T-helper 1 cell treated with Interleukin-12 subunit alpha and Interleukin-12 subunit beta and Interleukin-4 antibody, amounts not matched to agents 30 μg/mL and 1 μg/mL, for 36 hours (primary cell): ENCODE data around the gene PHF13.
"Not testable (repeated sequence)": the region's sequence is repeated elsewhere in the genome, so short reads cannot be mapped to it uniquely, and the experiment has no call there.

ENCODE experiments used
- H3K27ac Mint-ChIP-seq: one replicate; pipeline ENCODE4 v1.8.0; 2021; ENCODE audit warnings: mild to moderate bottlenecking, mixed read lengths
- H3K27me3 Mint-ChIP-seq: one replicate; pipeline ENCODE4 v1.8.0; 2021; ENCODE audit warnings: low read depth, mixed read lengths
- H3K36me3 Mint-ChIP-seq: one replicate; pipeline ENCODE4 v1.8.0; 2021; ENCODE audit warnings: low read depth, mixed read lengths
- H3K4me1 Mint-ChIP-seq: one replicate; pipeline ENCODE4 v1.8.0; 2021; ENCODE audit warnings: low read depth, mixed read lengths
- H3K4me3 Mint-ChIP-seq: one replicate; pipeline ENCODE4 v1.8.0; 2021; ENCODE audit warnings: mild to moderate bottlenecking, moderate library complexity, mixed read lengths
- H3K9me3 Mint-ChIP-seq: one replicate; pipeline ENCODE4 v1.8.0; 2021; ENCODE audit warnings: mixed read lengths

Gene PHF13

DNA sequence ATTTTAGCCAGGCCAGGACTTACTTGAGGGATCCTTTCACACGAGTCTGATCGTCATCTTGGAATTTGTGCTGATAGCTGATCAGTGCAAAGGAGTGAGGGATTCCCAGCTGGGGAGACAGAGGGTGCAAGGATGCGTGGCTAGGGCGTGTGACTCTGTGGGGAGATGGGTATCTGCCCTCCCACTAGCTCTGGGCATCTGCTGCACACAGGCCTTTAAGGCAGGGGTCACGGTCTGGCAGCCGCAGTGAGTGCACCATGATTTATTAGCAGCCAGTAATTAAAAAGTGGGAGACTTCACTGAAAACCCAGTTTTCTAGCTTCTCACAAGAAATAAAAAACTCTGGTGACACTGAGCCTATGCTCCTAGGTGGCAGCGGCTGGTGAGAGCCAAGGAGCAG, 31.5 kb downstream of the PHF13 start:
- no peak overlapping the region for H3K27ac Mint-ChIP-seq
- no peaks in the 10 kb centered on the region for H3K27me3 Mint-ChIP-seq
- H3K4me3 Mint-ChIP-seq, result no peak overlapping the region
- no peaks in the 10 kb centered on the region for H3K4me1 Mint-ChIP-seq
- H3K9me3 Mint-ChIP-seq, result no peaks in the 10 kb centered on the region
- H3K36me3 Mint-ChIP-seq, result peaks cover 12% of the 10 kb centered on the region

DNA sequence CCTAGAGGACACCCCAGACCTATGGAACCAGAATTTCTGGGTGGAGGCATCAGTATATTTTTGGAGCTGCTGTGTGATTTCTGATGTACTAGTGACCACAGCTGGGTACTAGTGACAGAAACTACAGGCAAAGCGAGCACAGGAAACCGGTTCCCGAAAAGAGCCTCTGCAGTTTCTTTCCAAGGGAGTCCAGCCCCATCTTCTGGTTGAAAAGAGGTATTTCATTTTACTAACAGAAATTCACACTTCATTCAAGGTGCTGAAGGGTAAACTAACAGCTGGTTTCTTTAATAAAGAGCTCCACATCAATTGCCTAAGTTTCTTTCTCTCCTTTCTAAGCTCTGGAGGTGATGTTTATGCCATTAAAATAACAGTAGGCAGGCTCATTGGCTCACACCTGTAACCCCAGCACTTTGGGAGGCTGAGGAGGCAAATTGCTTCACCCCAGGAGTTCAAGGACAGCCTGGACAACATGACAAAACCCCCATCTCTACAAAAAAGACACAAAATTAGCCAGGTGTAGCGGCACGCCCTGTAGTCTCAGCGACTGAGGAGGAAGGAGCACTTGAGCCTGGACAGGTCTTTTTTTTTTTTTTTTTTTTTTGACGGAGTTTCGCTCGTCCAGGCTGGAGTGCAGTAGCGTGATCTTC, 33.1 kb downstream of the PHF13 start:
- H3K4me1 Mint-ChIP-seq, result no peaks in the 10 kb centered on the region
- no peaks in the 10 kb centered on the region for H3K9me3 Mint-ChIP-seq
- H3K36me3 Mint-ChIP-seq, result peaks cover 11% of the 10 kb centered on the region
- H3K27me3 Mint-ChIP-seq, result no peaks in the 10 kb centered on the region
- no peak overlapping the region for H3K27ac Mint-ChIP-seq
- no peak overlapping the region for H3K4me3 Mint-ChIP-seq

DNA sequence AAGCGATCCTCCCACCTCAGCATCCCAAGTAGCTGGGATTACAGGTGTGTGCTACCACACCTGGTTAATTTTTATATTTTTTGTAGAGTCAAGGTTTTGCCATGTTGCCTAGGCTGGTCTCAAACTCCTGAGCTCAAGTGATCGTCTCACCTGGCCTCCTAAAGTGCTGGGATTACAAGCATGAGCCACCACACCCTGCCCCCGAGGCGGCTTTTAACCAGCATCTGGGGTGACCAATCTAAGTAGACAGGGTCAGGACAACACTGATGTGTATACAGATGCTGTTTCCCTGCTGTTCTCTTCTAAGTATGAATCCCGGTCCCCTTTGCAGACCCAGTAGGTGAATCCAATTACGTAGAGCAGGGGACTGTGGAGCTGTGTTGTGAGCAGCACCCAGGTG, 35.0 kb downstream of the PHF13 start:
- Mint-ChIP-seq H3K4me1 (no peaks in the 10 kb centered on the region), H3K4me3 (no peak overlapping the region), H3K27ac (no peak overlapping the region), H3K27me3 (no peaks in the 10 kb centered on the region), H3K9me3 (no peaks in the 10 kb centered on the region), H3K36me3 (peaks cover 5% of the 10 kb centered on the region)

DNA sequence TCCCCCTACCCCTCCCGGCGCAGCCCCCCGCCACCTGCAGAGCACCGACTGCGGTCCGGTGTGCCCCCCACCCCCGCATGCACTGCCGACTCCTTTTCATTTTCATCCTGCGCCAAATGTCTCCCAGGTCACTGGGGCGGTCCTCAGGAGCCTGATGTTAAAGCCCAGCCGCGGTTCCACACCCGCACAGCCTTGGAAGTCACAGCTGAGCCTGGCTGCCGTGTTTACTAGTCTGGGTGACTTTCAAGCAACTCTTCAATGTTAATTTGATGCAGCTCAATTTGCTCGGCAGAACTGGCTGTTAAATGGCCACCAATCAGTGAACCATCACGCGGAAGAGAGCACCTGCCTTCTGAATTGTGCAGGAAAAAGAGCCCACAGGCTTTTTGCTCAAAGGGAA, 38.4 kb downstream of the PHF13 start:
- Mint-ChIP-seq H3K27me3 (no peaks in the 10 kb centered on the region), H3K4me1 (no peaks in the 10 kb centered on the region), H3K4me3 (no peak overlapping the region), H3K9me3 (no peaks in the 10 kb centered on the region), H3K27ac (no peak overlapping the region), H3K36me3 (peaks cover 4% of the 10 kb centered on the region)

DNA sequence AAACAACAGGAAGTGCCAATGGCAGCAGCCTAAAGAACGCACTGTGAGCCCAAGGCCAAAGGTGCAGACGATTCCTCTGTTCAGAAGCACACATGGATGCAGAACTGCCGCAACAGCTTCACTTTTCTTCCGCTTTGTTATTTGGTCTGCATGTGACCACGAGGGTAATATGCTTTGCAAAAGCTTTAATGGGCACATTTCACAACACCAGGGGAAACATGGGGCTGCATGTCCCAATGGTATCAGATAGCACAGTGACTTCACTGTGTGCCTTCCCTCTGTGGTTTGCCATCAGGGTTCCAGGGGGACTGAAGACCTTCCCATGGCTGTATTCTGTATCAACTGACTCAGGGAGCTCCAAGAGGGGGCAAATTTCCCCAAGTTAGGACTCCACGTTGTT, 39.5 kb downstream of the PHF13 start:
- Mint-ChIP-seq H3K27ac (no peak overlapping the region), H3K27me3 (no peaks in the 10 kb centered on the region), H3K9me3 (no peaks in the 10 kb centered on the region), H3K4me1 (no peaks in the 10 kb centered on the region), H3K4me3 (no peak overlapping the region), H3K36me3 (peaks cover 5% of the 10 kb centered on the region)

DNA sequence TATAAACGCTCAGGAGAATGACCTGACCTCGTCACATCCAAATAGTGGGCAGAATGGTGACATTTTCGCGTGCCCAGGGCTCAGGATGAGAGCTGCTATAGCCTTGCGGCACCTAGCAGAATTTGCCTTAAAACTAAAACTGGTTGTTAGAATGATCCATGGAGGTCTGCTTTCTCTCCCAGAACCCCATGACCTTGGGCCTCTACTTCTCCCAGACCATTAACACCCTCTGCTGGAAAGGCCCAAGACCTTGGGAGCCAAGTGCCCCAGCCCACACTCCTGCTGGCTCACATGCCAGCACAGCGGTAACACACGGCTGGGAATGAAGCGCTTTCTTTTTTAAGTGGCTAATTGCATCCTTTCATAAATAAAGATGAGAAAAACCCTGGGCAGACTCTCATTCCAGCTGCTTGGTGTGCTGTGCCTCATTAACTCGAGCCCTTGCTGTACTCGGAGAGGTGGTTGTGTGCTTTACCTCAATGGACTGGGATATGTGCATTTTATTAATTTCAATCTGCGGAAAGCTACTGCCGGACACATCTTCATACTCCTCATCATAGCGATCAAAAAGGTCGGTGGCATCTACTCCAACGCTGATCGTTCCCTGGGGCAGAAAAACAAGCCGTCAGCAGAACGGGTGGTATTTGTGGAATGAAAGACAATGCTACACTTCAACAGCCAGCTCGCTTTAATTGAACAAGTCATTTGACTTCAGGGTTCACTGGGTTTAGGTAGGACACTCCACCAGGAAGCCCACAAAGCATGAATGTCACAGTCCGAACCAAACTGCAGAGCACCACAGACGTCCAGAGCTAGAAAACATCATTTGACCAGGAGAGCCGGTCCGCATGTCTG, 40.1 kb downstream of the PHF13 start:
- no peaks in the 10 kb centered on the region for H3K9me3 Mint-ChIP-seq
- no peaks in the 10 kb centered on the region for H3K4me1 Mint-ChIP-seq
- no peaks in the 10 kb centered on the region for H3K27me3 Mint-ChIP-seq
- no peak overlapping the region for H3K4me3 Mint-ChIP-seq
- H3K36me3 Mint-ChIP-seq, result peaks cover 5% of the 10 kb centered on the region
- no peak overlapping the region for H3K27ac Mint-ChIP-seq

DNA sequence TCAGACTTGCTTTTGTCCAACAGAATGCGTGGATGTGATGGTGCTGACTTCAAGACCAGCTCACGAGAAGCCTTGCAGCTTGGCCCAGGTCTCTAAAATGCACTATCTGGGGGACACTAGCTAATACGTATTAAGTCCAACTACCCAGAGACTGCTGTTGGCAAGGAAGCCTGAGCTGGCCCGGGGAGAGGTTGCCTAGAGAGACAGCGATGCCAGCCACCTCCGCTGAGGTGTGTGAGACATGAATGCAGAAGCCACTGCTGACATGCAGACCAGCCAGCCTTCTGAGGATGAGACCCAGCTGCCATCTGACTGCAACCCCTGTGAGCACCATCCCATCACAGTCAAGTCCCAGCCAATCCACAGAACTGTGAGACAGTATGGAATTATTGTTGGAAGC, 43.6 kb downstream of the PHF13 start:
- Mint-ChIP-seq H3K36me3 (peaks cover 5% of the 10 kb centered on the region), H3K27me3 (no peaks in the 10 kb centered on the region), H3K4me3 (no peak overlapping the region), H3K9me3 (no peaks in the 10 kb centered on the region), H3K27ac (no peak overlapping the region), H3K4me1 (no peaks in the 10 kb centered on the region)

DNA sequence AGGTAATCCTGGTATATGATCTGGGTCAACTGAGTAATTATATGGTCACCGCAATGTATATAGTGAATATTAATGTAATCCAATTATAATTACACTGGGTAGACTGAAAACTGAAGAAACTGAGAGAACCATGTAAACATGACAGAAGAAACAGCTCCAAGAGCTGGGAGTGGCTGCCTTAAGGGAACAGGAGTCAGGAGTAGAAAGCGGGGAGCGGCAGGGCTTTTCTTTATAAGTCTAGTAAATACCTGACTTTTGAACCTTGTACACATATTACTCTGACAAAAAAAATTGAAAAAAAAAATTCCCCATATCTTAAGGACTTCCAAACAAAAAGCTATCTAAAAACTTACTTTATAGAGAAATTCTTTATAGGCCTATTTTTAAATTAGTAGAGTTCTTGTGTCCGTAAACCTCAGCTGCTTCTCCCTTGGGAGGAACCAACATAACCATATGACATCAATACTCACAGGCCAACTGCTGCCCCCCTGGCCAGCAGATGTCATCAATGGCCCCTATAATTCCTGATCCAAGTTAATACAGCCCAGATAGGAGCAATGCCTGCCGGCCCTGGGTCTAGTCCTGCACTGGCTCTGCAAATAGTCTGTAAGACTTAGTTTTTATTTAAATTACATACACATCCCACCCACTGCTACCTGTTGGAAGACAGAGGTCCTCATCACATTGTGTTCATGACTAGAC, 45.0 kb downstream of the PHF13 start:
- Mint-ChIP-seq H3K36me3 (peaks cover 7% of the 10 kb centered on the region), H3K27me3 (no peaks in the 10 kb centered on the region), H3K4me3 (no peak overlapping the region), H3K4me1 (no peaks in the 10 kb centered on the region), H3K27ac (no peak overlapping the region), H3K9me3 (no peaks in the 10 kb centered on the region)

DNA sequence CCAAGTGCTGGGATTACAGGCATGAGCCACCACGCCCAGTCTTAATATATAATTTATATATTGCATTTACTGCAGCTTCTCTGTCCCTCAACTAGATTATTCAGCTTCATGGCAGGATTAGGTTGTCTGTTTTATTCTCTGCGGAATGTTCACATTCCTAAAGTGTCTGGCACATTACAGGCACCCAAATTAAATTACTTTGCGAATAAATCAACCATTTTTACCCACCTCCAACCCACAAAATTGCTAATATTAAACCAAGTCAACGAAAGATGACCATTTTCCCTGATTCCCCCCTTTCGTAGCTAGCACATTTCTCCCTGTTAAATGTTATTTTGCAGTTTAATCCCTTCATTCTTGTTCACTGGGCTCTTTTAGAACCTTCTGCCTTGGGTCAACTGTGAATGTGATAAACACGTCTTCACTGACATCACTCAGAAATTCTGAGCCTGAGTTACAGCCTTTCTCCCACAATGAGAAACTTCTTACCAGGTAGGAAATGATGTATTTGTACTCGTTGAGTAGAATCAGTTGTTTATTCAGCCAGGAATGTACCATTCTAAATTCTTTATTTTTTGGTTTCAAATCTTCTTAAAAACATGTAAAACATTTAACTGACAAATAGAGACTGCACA, 47.0 kb downstream of the PHF13 start:
- H3K4me3 Mint-ChIP-seq, result no peak overlapping the region
- H3K36me3 Mint-ChIP-seq, result peaks cover 7% of the 10 kb centered on the region
- H3K9me3 Mint-ChIP-seq, result no peaks in the 10 kb centered on the region
- no peak overlapping the region for H3K27ac Mint-ChIP-seq
- no peaks in the 10 kb centered on the region for H3K4me1 Mint-ChIP-seq
- H3K27me3 Mint-ChIP-seq, result no peaks in the 10 kb centered on the region

DNA sequence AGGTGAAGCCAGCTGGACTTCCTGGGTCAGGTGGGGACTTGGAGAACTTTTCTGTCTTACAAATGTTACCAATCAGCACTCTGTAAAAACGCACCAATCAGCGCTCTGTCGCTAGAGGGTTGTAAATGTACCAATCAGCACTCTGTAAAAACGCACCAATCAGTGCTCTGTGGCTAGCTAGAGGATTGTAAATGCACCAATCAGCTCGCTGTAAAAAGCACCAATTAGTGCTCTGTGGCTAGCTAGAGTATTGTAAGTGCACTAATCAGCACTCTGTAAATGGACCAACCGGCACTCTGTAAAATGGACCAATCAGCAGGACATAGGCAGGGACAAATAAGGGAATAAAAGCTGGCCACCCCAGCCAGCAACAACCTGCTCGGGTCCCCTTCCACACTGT, 48.9 kb downstream of the PHF13 start:
- not testable (repeated sequence) for H3K4me3 Mint-ChIP-seq, H3K36me3 Mint-ChIP-seq, H3K4me1 Mint-ChIP-seq, H3K9me3 Mint-ChIP-seq, H3K27ac Mint-ChIP-seq, H3K27me3 Mint-ChIP-seq

DNA sequence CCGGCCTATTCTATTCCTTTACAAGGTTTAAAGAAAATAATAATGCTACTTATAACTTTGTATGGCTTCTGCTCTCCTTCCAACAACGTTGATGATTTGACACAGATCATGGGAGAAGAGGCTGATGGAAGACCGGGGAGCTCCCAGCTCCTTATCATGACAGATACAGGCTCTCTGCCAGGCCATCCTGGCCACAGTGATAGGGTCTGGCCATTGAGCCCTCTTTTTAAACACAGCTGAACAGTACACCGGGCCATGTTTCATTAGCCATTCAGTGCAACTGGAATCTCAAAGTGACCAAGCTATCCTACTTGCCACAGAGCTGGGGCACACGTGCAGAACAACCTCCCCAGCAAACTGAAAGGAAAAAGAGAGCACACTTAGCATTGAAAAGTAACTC, 53.2 kb downstream of the PHF13 start:
- Mint-ChIP-seq H3K4me3 (no peak overlapping the region), H3K4me1 (no peaks in the 10 kb centered on the region), H3K27ac (no peak overlapping the region), H3K9me3 (no peaks in the 10 kb centered on the region), H3K27me3 (no peaks in the 10 kb centered on the region), H3K36me3 (peaks cover 9% of the 10 kb centered on the region)

DNA sequence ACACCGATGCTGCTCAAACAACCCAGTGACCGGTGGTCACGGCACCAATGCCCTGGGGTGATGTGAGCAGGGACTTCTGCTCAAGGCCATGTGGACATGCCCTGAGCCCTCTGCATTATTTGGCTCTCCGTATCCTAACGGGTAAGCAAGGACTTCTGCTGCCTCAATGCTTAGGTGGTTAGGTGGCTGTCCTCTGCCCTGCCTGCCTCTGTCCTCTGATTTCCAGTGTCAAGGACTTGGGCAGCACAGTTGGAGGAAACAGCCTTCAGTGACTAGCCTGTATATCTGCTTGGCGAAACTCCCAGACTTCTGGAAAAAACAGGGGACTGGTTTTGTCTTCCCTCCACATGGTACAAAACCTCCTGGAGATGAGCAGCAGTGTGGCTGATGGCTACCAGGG, 53.6 kb downstream of the PHF13 start:
- Mint-ChIP-seq H3K27ac (no peak overlapping the region), H3K27me3 (no peaks in the 10 kb centered on the region), H3K36me3 (peaks cover 9% of the 10 kb centered on the region)

DNA sequence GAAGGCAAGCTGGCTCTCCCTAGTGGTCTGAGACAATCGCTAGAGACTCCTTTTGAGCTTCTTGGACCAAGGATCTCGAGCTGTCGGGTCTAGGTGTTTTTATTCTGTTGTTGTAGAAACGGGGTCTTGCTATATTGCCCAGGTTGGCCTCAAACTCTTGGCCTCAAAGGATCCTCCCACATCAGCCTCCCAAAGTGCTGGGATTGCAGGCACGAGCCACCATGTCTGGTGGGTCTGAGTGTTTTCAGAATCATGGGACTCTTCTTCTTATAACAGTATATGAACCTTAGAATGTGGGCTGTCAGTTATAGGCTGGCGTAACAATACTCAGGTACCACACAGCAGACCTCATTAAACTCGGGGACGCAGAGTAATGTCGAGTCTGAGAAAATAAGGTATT, 55.0 kb downstream of the PHF13 start:
- Mint-ChIP-seq H3K4me3 (no peak overlapping the region), H3K9me3 (no peaks in the 10 kb centered on the region), H3K27me3 (no peaks in the 10 kb centered on the region), H3K4me1 (no peaks in the 10 kb centered on the region), H3K27ac (no peak overlapping the region), H3K36me3 (peaks cover 3% of the 10 kb centered on the region)

More for the DNA sequence above, 53.6 kb downstream of the PHF13 start:
- Mint-ChIP-seq H3K4me3 (no peak overlapping the region), H3K9me3 (no peaks in the 10 kb centered on the region), H3K4me1 (no peaks in the 10 kb centered on the region)

DNA sequence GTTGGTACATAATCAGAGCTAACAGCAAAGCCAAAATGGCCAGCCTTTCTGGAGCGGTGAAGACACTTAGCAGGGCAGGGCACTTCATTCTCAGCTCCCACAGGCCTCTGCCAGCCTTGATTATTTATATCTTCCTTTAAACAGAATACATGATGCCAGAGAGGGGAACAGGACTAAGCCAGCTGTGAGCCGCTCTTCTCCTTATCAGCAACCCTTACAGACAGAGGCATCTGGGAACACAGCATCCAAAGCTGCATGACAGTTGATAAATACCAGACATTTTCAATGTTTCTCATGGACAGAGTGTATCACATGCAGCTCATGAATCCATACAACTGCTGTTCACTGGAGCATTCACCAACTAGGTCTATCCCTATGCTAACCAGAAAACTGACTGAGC, 59.0 kb downstream of the PHF13 start:
- H3K27ac Mint-ChIP-seq, result no peak overlapping the region
- peaks cover 4% of the 10 kb centered on the region for H3K4me1 Mint-ChIP-seq
- H3K9me3 Mint-ChIP-seq, result no peaks in the 10 kb centered on the region
- peaks cover 8% of the 10 kb centered on the region for H3K36me3 Mint-ChIP-seq
- H3K27me3 Mint-ChIP-seq, result no peaks in the 10 kb centered on the region
- H3K4me3 Mint-ChIP-seq, result no peak overlapping the region
